ENCODE results near the gene PRG2.

The PRG2 gene

DNA sequence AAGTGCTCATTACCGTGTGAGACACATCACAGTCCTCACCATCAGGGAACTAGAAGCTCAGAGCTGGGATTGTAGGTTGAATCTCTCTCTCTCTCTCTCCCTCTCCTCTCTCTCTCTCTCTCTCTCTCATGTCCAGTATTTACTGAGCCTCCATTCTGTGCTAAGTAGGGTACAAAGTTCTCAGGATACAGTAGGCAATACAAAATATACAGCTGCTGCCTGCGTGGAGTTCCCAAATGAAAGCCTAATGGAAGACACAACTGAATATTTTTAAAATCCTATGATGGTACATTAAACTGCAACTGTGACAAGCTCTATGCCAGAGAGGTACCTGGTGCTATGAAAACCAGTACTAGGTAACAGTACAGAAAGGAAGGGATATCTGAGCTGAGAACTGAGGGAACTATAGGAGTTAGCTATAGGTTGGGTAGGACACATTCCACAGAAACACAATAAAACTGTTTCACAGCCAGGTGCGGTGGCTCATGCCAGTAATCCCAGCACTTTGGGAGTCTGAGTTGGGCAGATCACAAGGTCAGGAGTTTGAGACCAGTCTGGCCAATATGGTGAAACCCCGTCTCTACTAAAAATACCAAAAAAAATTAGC is 9.6 kb upstream of the PRG2 start:
- Histone ChIP-seq H3K27me3 (ENCODE audit: control insufficient read depth, insufficient read depth, low read length) (no peaks in the 10 kb centered on the region), H3K79me2 (no peaks in the 10 kb centered on the region), H3K9me3 (ENCODE audit: control insufficient read depth, low read length) (no peaks in the 10 kb centered on the region), H3K4me3 (ENCODE audit: low read depth, low read length) (no peak overlapping the region), H3K9ac (no peak overlapping the region), H2AFZ (no peak overlapping the region), H3K4me1 (no peaks in the 10 kb centered on the region), H3K27ac (no peak overlapping the region), H3K4me2 (ENCODE audit: low read length) (no peak overlapping the region), H3K36me3 (ENCODE audit: control insufficient read depth, insufficient read depth, low read length) (no peaks in the 10 kb centered on the region)
- TF ChIP-seq, protein P1, sequence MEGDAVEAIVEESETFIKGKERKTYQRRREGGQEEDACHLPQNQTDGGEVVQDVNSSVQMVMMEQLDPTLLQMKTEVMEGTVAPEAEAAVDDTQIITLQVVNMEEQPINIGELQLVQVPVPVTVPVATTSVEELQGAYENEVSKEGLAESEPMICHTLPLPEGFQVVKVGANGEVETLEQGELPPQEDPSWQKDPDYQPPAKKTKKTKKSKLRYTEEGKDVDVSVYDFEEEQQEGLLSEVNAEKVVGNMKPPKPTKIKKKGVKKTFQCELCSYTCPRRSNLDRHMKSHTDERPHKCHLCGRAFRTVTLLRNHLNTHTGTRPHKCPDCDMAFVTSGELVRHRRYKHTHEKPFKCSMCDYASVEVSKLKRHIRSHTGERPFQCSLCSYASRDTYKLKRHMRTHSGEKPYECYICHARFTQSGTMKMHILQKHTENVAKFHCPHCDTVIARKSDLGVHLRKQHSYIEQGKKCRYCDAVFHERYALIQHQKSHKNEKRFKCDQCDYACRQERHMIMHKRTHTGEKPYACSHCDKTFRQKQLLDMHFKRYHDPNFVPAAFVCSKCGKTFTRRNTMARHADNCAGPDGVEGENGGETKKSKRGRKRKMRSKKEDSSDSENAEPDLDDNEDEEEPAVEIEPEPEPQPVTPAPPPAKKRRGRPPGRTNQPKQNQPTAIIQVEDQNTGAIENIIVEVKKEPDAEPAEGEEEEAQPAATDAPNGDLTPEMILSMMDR (IDR thresholded peaks at IDR 0.05) = no peak

DNA sequence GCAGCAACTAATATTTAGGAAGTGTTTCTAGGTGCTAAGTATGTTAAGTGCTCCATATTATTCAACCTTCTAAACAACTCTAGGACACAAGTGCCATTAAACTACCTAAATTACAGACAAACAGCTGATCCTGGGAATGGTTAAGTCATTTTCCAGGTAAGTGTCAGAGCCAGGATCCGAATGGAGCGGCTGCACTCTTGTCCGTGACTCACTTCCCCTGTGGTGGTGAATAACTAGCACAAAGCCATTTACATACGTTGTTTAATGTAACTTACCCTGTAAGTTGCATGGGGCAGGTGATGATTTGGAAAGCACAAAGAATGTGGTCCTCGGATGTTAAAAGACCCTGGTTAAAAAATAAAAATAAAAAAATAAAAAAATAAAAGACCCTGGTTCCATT is 8.8 kb upstream of the PRG2 start:
- Histone ChIP-seq H3K27ac (no peak overlapping the region), H3K79me2 (no peaks in the 10 kb centered on the region), H2AFZ (no peak overlapping the region), H3K4me3 (ENCODE audit: low read depth, low read length) (no peak overlapping the region), H3K9ac (no peak overlapping the region), H3K4me1 (no peaks in the 10 kb centered on the region), H3K9me3 (ENCODE audit: control insufficient read depth, low read length) (no peaks in the 10 kb centered on the region), H3K36me3 (ENCODE audit: control insufficient read depth, insufficient read depth, low read length) (no peaks in the 10 kb centered on the region), H3K27me3 (ENCODE audit: control insufficient read depth, insufficient read depth, low read length) (no peaks in the 10 kb centered on the region), H3K4me2 (ENCODE audit: low read length) (no peak overlapping the region)
- TF ChIP-seq, protein P1 (IDR thresholded peaks at IDR 0.05) = no peak

DNA sequence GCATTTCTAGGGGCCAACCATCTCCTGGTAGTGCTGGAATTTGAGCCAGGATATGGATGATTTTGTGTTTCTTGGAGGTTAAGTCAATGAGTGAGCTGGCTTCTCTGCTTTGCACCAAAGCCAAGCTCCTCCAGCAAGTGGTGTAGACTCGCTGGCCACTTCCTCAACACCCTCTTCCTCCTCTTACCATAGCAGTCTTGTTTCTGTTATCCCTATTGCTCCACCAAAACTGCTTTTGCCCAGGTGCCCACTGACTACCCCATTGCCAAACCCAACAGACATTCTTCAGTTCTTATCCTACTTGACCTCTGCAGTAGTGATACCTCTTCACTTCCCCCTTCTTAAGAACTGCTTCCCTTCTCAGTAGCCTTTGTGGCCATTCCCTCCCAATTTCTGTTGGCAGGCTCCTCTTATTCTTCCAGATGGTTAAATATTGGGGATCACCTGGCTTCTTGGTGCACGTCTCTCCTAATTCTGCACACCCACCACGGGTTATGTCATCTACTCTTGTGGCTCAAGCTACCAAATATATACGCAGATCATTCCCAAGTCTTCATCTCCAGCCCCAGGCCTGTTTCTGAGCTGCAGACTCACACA is 7.0 kb upstream of the PRG2 start:
- no peaks in the 10 kb centered on the region for H3K36me3 ChIP-seq (ENCODE audit: control insufficient read depth, insufficient read depth, low read length)
- H2AFZ ChIP-seq = no peak overlapping the region
- TF ChIP-seq, protein P1 (IDR thresholded peaks at IDR 0.05) = no peak
- H3K4me3 ChIP-seq (ENCODE audit: low read depth, low read length) = no peak overlapping the region
- H3K79me2 ChIP-seq = no peaks in the 10 kb centered on the region
- no peaks in the 10 kb centered on the region for H3K9me3 ChIP-seq (ENCODE audit: control insufficient read depth, low read length)
- H3K4me2 ChIP-seq (ENCODE audit: low read length) = no peak overlapping the region
- no peak overlapping the region for H3K27ac ChIP-seq
- no peaks in the 10 kb centered on the region for H3K27me3 ChIP-seq (ENCODE audit: control insufficient read depth, insufficient read depth, low read length)
- H3K4me1 ChIP-seq = no peaks in the 10 kb centered on the region
- H3K9ac ChIP-seq = no peak overlapping the region

DNA sequence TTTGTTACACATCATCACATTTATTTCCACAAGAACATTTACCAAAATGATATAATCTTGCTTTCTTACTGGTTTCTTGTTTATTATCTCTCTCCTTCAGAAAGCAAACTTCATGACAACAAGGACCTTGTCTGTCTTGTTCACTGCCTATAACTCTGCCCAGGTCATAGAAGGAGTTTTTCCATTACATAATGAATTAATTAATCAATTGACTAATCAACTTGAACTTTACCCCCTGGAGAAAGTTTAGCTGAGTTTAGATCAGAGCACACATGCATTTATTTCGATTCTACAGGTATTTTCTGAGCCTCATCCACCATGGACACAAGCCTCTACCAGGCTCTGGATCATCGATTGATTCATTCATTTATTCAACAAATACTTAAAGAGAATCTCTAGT is 6.3 kb upstream of the PRG2 start:
- TF ChIP-seq, protein P1 (IDR thresholded peaks at IDR 0.05) = no peak
- Histone ChIP-seq H3K9ac (no peak overlapping the region), H3K4me1 (no peaks in the 10 kb centered on the region), H2AFZ (no peak overlapping the region), H3K27ac (no peak overlapping the region), H3K36me3 (ENCODE audit: control insufficient read depth, insufficient read depth, low read length) (no peaks in the 10 kb centered on the region), H3K27me3 (ENCODE audit: control insufficient read depth, insufficient read depth, low read length) (no peaks in the 10 kb centered on the region), H3K4me2 (ENCODE audit: low read length) (no peak overlapping the region), H3K4me3 (ENCODE audit: low read depth, low read length) (no peak overlapping the region), H3K79me2 (no peaks in the 10 kb centered on the region), H3K9me3 (ENCODE audit: control insufficient read depth, low read length) (no peaks in the 10 kb centered on the region)

Data from parathyroid adenoma (tissue), 2 donors.